IMR-90 (cell line): Measurements from ENCODE around the gene RARB. TPM values are rescaled to one million over a fixed set of nuclear protein-coding genes. Genes with fewer than 3 reads are reported as not detected.

Source experiments
- ATAC-seq: fragments of 200-7000 bp; cut with Tn5 transposase; 2 replicates; pipeline ENCODE4 v1.9.1; 2020; ENCODE audit warnings: low read depth, mild to moderate bottlenecking, moderate library complexity
- BruUV-seq: library from RNA; stranded (reverse); fragments of 400-500 nt; replicated peaks from 2 replicates; lab custom pipeline; 2021; lab: Mats Ljungman, UMichigan
- CTCF ChIA-PET: fragments of 300-600 bp; formaldehyde crosslinking; extraction: SDS; loops from one replicate; lab custom pipeline; 2021; ENCODE audit warnings: antibody characterized with exemption; lab: Yijun Ruan, JAX
- POLR2A ChIA-PET: fragments of 300-600 bp; sonication (Branson Sonifier 250); formaldehyde crosslinking; loops from one replicate; lab custom pipeline; 2022; ENCODE audit warnings: antibody characterized with exemption; ENCODE audit not compliant: unreplicated experiment; lab: Charles Lee
- DNase-seq: peaks from one replicate; pipeline ENCODE4 v3.0.0; 2013
- H2AFZ ChIP-seq: replicated peaks from 2 replicates; pipeline ENCODE3; 2013; ENCODE audit warnings: low read length, mild to moderate bottlenecking; ENCODE audit not compliant: poor library complexity
- H2AK5ac ChIP-seq: 2 replicates; pipeline ENCODE4 v1.6.1; 2013; ENCODE audit warnings: low read depth, low read length, inconsistent platforms
- H2AK9ac ChIP-seq: replicated peaks from 2 replicates; pipeline ENCODE3; 2013; ENCODE audit warnings: mild to moderate bottlenecking, low read depth, low read length, moderate library complexity; ENCODE audit not compliant: poor library complexity
- H2BK120ac ChIP-seq: 2 replicates; pipeline ENCODE4 v1.6.1; 2013; ENCODE audit warnings: low read depth, low read length, inconsistent platforms
- H2BK15ac ChIP-seq: 3 replicates; pipeline ENCODE4 v1.6.1; 2013; ENCODE audit warnings: low read depth, low read length, inconsistent platforms
- H2BK20ac ChIP-seq: 2 replicates; pipeline ENCODE4 v1.6.1; 2013; ENCODE audit warnings: low read depth, mild to moderate bottlenecking, inconsistent platforms, low read length, moderate library complexity
- H2BK5ac ChIP-seq: 2 replicates; pipeline ENCODE4 v1.6.1; 2013; ENCODE audit warnings: mild to moderate bottlenecking, low read depth, low read length, inconsistent platforms; ENCODE audit not compliant: poor library complexity, severe bottlenecking
- H3K14ac ChIP-seq: replicated peaks from 2 replicates; pipeline ENCODE4 v1.6.1; 2013; ENCODE audit warnings: low read depth, low read length, inconsistent platforms
- H3K18ac ChIP-seq: 2 replicates; pipeline ENCODE4 v1.6.1; 2013; ENCODE audit warnings: low read depth, low read length, control low read depth
- H3K23ac ChIP-seq: 2 replicates; pipeline ENCODE4 v1.6.1; 2013; ENCODE audit warnings: low read depth, low read length, inconsistent platforms
- H3K27ac ChIP-seq: 2 replicates; pipeline ENCODE4 v1.5.1; 2013; ENCODE audit warnings: mild to moderate bottlenecking, control low read depth, low read length; ENCODE audit not compliant: insufficient read depth
- H3K27me3 ChIP-seq: 2 replicates; pipeline ENCODE4 v1.6.1; 2013; ENCODE audit warnings: low read length; ENCODE audit not compliant: control insufficient read depth, insufficient read depth
- H3K36me3 ChIP-seq: 2 replicates; pipeline ENCODE4 v1.6.1; 2013; ENCODE audit warnings: low read length, mixed read lengths; ENCODE audit not compliant: control insufficient read depth, insufficient read depth
- H3K4ac ChIP-seq: 2 replicates; pipeline ENCODE4 v1.6.1; 2013; ENCODE audit warnings: low read depth, low read length, inconsistent platforms
- H3K4me1 ChIP-seq: 2 replicates; pipeline ENCODE4 v1.6.1; 2013; ENCODE audit warnings: low read length, mixed read lengths; ENCODE audit not compliant: control insufficient read depth, insufficient read depth
- H3K4me2 ChIP-seq: 2 replicates; pipeline ENCODE4 v1.6.1; 2013; ENCODE audit warnings: low read depth, mild to moderate bottlenecking, control low read depth, low read length, moderate library complexity
- H3K4me3 ChIP-seq: 2 replicates; pipeline ENCODE4 v1.5.1; 2013; ENCODE audit warnings: low read depth, mild to moderate bottlenecking, control low read depth, low read length, moderate library complexity; ENCODE audit not compliant: insufficient read depth
- H3K56ac ChIP-seq: 2 replicates; pipeline ENCODE4 v1.6.1; 2013; ENCODE audit warnings: low read length, inconsistent platforms; ENCODE audit not compliant: insufficient read depth; ENCODE audit errors: extremely low read depth
- H3K79me1 ChIP-seq, 2 experiments: 2 replicates each; pipeline ENCODE4 v1.6.1; 2013; ENCODE audit warnings: low read length in 2 of 2, inconsistent platforms in 1 of 2, low read depth in 1 of 2
- H3K9ac ChIP-seq: 2 replicates; pipeline ENCODE4 v1.6.1; 2013; ENCODE audit warnings: low read depth, low read length, control low read depth
- H3K9me1 ChIP-seq: 2 replicates; pipeline ENCODE4 v1.6.1; 2013; ENCODE audit warnings: low read length, inconsistent platforms; ENCODE audit not compliant: insufficient read depth
- H3K9me3 ChIP-seq: 2 replicates; pipeline ENCODE4 v1.6.1; 2013; ENCODE audit warnings: low read length; ENCODE audit not compliant: control insufficient read depth, insufficient read depth
- H4K20me1 ChIP-seq: 2 replicates; pipeline ENCODE4 v1.6.1; 2013; ENCODE audit warnings: low read length, inconsistent platforms; ENCODE audit not compliant: insufficient read depth
- H4K5ac ChIP-seq: 2 replicates; pipeline ENCODE4 v1.6.1; 2013; ENCODE audit warnings: mild to moderate bottlenecking, low read depth, low read length, control low read depth
- H4K8ac ChIP-seq, 2 experiments: 2 replicates each; pipeline ENCODE4 v1.6.1; 2013; ENCODE audit warnings: low read depth in 2 of 2, low read length in 2 of 2, control low read depth in 1 of 2, inconsistent platforms in 1 of 2
- H4K91ac ChIP-seq: 2 replicates; pipeline ENCODE4 v1.6.1; 2013; ENCODE audit warnings: low read depth, low read length, inconsistent platforms; ENCODE audit not compliant: insufficient read depth
- CHD1 ChIP-seq: IDR thresholded peaks from 2 replicates; pipeline ENCODE4 v1.6.1; 2012; ENCODE audit warnings: low read depth, low read length, improper control_type of control experiment
- WGBS, 2 experiments: methylation state at CpG; one replicate each; pipeline versions ENCODE4 v1.1.5 to v1.1.7; 2013; ENCODE audit warnings: missing lambda C conversion rate in 2 of 2; ENCODE audit not compliant: insufficient read length in 1 of 2; ENCODE audit errors: extremely low coverage in 2 of 2; 5-methylcytosine and 5-hydroxymethylcytosine counted together
- dilution Hi-C: fragments of 300-500 bp; cut with HindIII; formaldehyde crosslinking; loops from one replicate; pipeline ENCODE4 v1.14.3; 2018; ENCODE audit warnings: low sequenced_read_pairs; ENCODE audit not compliant: unreplicated experiment
- in situ Hi-C: fragments of 300-500 bp; cut with MboI; formaldehyde crosslinking; loops from 3 replicates; pipeline ENCODE4 v1.14.3; 2019; ENCODE audit warnings: low sequenced_read_pairs, inconsistent platforms, mixed read lengths
- intact Hi-C: fragments of 100-400 bp; cut with micrococcal nuclease; formaldehyde crosslinking; loops from 2 replicates; pipeline ENCODE4 v1.10.0; 2022
- polyA plus RNA-seq, 3 experiments: library from polyadenylated mRNA; depleted of rRNA; stranded (reverse); fragments of >200 nt; gene quantifications; 2 replicates each; pipeline ENCODE4 v1.2.3, GENCODE V29; 2012; ENCODE audit warnings: low replicate concordance in 1 of 3
- total RNA-seq: library from RNA; depleted of rRNA; stranded (reverse); fragments of >200 nt; gene quantifications from 2 replicates; pipeline ENCODE4 v1.2.3, GENCODE V29; 2012
- TF ChIP-seq, protein P1 (sequence below): conservative IDR thresholded peaks from 2 replicates; pipeline ENCODE4 v1.5.1; 2012; ENCODE audit warnings: mild to moderate bottlenecking, low read depth, low read length, improper control_type of control experiment

Gene RARB
- total and polyA plus RNA-seq, 2 of the 4 experiments (the other 2 are of a cell fraction), result 0.53 to 1.4 TPM

DNA sequence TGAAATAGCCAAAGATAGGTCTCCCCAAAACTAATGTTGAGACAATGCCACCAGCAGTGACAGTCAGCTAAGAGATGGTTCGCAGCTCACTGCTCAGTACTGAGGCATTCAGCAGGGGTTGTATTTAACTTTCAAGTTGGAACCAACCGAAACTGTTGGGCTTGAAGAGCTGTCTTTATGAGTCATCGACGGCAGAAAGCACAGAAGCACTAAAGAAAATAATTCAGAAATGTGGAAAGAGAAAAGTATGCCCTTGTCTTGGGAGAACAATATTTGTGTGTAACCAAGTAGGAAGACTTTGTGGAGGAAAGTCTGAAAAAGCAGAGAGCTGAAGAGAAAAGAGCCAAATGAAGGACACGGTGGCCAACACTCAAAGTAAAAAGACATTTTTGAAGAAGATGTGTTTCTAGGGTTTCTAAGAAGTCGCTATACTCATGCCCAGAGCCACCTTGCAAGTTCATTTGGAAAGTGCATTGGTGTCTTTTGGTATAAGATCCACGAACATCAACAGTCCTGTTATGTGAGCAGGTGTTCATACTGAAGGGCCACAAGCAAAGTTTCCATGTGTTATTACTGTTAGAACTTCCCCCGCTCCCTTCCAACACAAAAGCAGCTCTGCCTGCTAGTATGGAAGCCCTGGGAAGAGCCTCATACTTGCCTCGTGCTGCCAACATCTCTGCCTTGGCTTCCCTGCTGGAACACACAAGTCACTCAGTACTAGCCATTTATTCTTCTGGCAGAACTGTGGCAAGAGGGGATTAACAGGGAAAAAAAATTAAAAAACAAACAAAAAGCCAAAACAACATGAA is 4.1 kb upstream of the RARB start (continued):
- TF ChIP-seq CHD1, result no peak

DNA sequence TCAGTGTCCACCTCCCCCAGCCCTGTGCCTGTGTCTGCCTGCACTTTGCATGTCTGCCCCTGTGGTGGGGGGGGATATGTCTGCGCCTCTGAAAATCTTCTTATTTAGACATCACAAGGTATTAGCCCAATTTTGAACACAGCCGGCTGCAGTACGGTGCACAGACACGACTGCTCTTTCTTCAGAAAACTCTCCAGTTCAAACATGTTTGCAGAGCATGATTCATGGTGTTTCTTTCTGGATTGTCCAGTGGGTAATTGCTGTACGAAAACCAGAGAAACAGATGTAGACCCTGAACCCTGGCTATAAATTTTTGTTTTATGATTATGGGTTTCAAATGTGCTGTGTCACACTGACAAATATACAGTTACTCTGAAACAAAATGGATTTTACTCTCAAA is 3.4 kb upstream of the RARB start:
- no peak overlapping the region for H2BK15ac ChIP-seq
- H4K20me1 ChIP-seq, result no peaks in the 10 kb centered on the region
- no peak overlapping the region for H3K4ac ChIP-seq
- no peak overlapping the region for H2AK5ac ChIP-seq
- BruUV-seq, result no TSS peak
- intact Hi-C loops, result no loop called here
- no peaks in the 10 kb centered on the region for H3K4me1 ChIP-seq
- no peak overlapping the region for H3K9ac ChIP-seq
- in situ Hi-C loops, result no loop called here
- H2BK20ac ChIP-seq, result no peak overlapping the region
- no peak overlapping the region for H3K23ac ChIP-seq
- no peak overlapping the region for H3K4me2 ChIP-seq
- no peak overlapping the region for H2AK9ac ChIP-seq
- WGBS, 2 experiments, result no CpG with 5 or more reads among the region's 5 CpGs
- ChIA-PET POLR2A (no interaction called here), CTCF (no interaction called here)
- no peak overlapping the region for H3K18ac ChIP-seq
- DNase-seq (no peak), ATAC-seq (no peak)
- no peak for TF ChIP-seq CHD1
- TF ChIP-seq, protein P1, sequence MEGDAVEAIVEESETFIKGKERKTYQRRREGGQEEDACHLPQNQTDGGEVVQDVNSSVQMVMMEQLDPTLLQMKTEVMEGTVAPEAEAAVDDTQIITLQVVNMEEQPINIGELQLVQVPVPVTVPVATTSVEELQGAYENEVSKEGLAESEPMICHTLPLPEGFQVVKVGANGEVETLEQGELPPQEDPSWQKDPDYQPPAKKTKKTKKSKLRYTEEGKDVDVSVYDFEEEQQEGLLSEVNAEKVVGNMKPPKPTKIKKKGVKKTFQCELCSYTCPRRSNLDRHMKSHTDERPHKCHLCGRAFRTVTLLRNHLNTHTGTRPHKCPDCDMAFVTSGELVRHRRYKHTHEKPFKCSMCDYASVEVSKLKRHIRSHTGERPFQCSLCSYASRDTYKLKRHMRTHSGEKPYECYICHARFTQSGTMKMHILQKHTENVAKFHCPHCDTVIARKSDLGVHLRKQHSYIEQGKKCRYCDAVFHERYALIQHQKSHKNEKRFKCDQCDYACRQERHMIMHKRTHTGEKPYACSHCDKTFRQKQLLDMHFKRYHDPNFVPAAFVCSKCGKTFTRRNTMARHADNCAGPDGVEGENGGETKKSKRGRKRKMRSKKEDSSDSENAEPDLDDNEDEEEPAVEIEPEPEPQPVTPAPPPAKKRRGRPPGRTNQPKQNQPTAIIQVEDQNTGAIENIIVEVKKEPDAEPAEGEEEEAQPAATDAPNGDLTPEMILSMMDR, result no peak
- no peak overlapping the region for H4K8ac ChIP-seq
- no peaks in the 10 kb centered on the region for H3K9me3 ChIP-seq
- no peak overlapping the region for H3K27ac ChIP-seq
- no peak overlapping the region for H3K4me3 ChIP-seq
- H4K91ac ChIP-seq, result no peak overlapping the region
- H3K56ac ChIP-seq, result no peak overlapping the region
- no peaks in the 10 kb centered on the region for H3K36me3 ChIP-seq
- dilution Hi-C loops, result no loop called here
- no peak overlapping the region for H2BK120ac ChIP-seq
- no peaks in the 10 kb centered on the region for H3K79me1 ChIP-seq
- no peaks in the 10 kb centered on the region for H3K9me1 ChIP-seq
- H3K27me3 ChIP-seq, result peaks cover 22% of the 10 kb centered on the region
- H4K5ac ChIP-seq, result no peak overlapping the region
- H2BK5ac ChIP-seq, result no peak overlapping the region
- H2AFZ ChIP-seq, result no peak overlapping the region
- H3K14ac ChIP-seq, result no peak overlapping the region
